Measurements from ENCODE around the gene C1RL. TPM values are rescaled to one million over a fixed set of nuclear protein-coding genes. Genes with fewer than 3 reads are reported as not detected.

C1RL gene
- total and polyA plus RNA-seq, 12 donors, result 4.5 to 24.9 (median 8.1) TPM

DNA sequence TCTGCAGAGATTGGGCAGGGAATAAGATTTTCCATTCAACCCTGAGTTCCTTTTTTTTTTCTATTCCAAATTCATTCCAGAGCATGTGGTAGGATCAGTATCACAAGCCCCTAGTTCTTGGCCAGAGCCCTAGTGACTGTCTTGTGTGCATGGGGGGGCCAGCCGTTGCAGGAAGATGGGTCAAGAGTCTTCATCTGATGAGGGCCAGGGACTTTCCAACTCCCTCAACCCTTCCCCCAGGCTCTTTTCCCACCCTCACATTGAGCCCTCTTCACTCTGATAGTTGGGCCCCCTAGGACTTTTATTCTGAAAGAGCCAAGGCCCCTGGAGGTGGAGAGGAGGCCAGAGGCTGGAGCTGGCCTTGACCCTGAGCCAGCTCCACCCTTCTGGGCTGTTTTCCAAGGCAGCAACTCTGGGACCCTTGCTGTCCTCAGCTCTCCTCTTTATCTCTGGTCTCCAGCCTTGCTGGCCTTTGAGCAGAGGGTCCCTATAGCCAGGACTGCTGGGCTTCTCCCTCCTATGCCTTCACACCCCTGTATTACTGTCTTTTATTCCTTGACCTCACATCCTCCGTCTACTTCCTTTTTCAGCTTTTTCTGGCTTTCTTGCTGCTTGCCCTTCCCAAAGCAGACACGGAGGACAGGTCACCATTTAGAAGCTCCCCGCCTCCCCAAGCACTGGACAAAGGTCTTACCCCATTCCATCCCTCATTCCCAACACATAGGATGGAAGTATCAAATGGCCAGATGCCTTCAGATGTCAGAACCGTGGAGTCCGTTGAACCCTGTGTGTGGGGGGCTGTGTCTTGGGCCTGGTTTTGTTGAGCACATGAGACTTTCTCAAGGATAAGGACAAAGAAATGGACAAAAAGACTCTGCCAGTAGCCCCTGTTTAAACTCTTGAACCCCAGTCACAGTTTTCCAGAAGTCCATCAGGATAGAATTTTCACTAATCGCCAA lies 14.1 kb upstream of the C1RL start:
- Histone ChIP-seq H3K27ac (peak overlapping the region in 7 of 10 donors; percentile 23 to 67 (median 45)), H3K4me1 (peaks cover 0 to 22% (median 15%) of the 10 kb centered on the region in 9 donors), H3K27me3 (no peaks in the 10 kb centered on the region), H3K36me3 (peaks cover 0 to 2% (median 0%) of the 10 kb centered on the region in 9 donors), H3K9me3 (no peaks in the 10 kb centered on the region), H3K4me3 (no peak overlapping the region)
- peak; percentile 46 to 72 (median 58) for ATAC-seq
- peak in 1 of 2 donors; percentile 62 for DNase-seq
- WGBS, 2 donors, result 55 to 58% methylated on average over 7 of the region's 7 CpGs
- TF ChIP-seq, protein P1, sequence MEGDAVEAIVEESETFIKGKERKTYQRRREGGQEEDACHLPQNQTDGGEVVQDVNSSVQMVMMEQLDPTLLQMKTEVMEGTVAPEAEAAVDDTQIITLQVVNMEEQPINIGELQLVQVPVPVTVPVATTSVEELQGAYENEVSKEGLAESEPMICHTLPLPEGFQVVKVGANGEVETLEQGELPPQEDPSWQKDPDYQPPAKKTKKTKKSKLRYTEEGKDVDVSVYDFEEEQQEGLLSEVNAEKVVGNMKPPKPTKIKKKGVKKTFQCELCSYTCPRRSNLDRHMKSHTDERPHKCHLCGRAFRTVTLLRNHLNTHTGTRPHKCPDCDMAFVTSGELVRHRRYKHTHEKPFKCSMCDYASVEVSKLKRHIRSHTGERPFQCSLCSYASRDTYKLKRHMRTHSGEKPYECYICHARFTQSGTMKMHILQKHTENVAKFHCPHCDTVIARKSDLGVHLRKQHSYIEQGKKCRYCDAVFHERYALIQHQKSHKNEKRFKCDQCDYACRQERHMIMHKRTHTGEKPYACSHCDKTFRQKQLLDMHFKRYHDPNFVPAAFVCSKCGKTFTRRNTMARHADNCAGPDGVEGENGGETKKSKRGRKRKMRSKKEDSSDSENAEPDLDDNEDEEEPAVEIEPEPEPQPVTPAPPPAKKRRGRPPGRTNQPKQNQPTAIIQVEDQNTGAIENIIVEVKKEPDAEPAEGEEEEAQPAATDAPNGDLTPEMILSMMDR (IDR thresholded peaks at IDR 0.05), result no peak
- intact Hi-C loops (cut with DNase I), result no loop called here

DNA sequence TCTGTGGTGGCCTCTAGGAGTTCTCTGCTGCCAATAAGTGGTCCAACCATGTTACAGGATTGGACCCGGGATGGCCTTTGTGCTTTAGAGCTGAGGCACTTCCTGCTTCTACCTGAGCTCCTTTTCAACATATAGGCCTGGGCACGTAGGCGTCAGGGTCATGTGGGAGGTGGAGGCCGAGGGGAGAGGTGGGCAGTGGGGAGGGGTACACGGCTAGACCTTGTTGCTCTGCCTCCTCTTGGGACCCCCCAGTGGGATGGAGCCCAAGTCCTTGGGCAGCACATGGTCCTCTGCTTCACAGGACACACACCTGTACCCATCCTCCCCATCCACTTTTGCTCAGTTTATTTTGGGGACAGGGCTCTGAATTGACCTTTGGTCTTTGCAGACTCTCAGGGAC lies 12.3 kb upstream of the C1RL start:
- Histone ChIP-seq H3K27me3 (no peaks in the 10 kb centered on the region), H3K27ac (peak overlapping the region in 1 of 10 donors; percentile 38), H3K36me3 (peaks cover 0 to 18% (median 0%) of the 10 kb centered on the region in 9 donors), H3K4me1 (peaks cover 0 to 19% (median 15%) of the 10 kb centered on the region in 9 donors), H3K9me3 (no peaks in the 10 kb centered on the region), H3K4me3 (no peak overlapping the region)
- 85 to 87% methylated on average over 5 of the region's 5 CpGs for WGBS, 2 donors
- intact Hi-C loops (cut with DNase I), result no loop called here
- DNase-seq, result no peak
- ATAC-seq, result no peak
- TF ChIP-seq, protein P1 (IDR thresholded peaks at IDR 0.05), result no peak

DNA sequence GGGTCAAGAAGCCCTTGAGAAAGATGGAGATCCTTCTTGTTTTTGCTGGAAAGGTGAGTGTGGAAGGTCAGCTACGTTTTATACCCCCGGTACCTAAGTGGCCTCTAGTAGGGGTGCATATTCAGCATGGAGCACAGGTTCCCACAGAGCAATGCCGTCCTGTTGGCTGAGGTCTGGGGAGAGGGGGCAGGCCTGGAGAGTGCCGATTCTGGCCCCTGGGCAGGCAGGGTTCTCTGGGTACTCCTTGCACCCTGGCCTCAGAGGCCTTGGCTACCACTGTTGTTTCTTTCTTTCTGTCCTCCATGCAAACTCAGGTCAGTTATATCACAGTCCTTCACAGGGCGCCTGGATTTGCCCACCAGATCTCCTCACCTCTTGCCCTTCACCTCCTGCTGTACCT lies 11.2 kb upstream of the C1RL start:
- TF ChIP-seq, protein P1 (IDR thresholded peaks at IDR 0.05), result no peak
- 93% methylated on average over 5 of the region's 5 CpGs for WGBS, 2 donors
- ATAC-seq, result no peak
- intact Hi-C loops (cut with DNase I), result no loop called here
- no peak overlapping the region for H3K4me3 ChIP-seq
- peaks cover 0 to 19% (median 15%) of the 10 kb centered on the region in 9 donors for H3K4me1 ChIP-seq
- no peak for DNase-seq
- H3K27me3 ChIP-seq, result no peaks in the 10 kb centered on the region
- no peak overlapping the region for H3K27ac ChIP-seq
- H3K36me3 ChIP-seq, result peaks cover 0 to 29% (median 0%) of the 10 kb centered on the region in 9 donors
- no peaks in the 10 kb centered on the region for H3K9me3 ChIP-seq

DNA sequence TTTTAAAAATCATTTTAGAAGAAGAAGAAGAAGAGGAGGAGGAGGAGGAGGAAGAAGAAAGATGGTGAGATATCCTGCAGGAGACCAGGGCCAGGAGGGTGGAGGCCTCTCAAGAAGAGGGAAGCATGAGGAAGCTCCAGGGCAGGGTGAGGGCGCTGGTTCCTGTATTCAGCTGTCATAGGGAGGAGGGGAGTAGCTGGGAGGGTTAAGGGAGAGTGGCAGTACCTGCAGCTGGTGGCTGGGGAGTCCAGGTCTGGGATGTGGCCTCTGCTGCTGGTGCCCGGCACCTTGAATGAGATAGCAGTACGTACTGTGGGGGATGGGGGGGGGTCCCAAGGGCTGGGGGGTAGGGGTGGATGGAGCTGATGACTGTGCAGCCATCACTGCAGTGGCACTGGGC lies 9.9 kb upstream of the C1RL start:
- Histone ChIP-seq H3K4me3 (no peak overlapping the region), H3K4me1 (peaks cover 0 to 18% (median 12%) of the 10 kb centered on the region in 9 donors), H3K36me3 (peaks cover 0 to 40% (median 0%) of the 10 kb centered on the region in 9 donors), H3K27ac (no peak overlapping the region), H3K9me3 (no peaks in the 10 kb centered on the region), H3K27me3 (no peaks in the 10 kb centered on the region)
- intact Hi-C loops (cut with DNase I), result loop anchor here in 2 of 10 donors (10.0 kb wide), 2 partner anchors 164 to 174 kb away; partner anchors contain the start of genes C12orf57 (in 1 of the 2), PTPN6 (in 1 of the 2) and RNU7-1 (in 1 of the 2)
- 71 to 89% methylated on average over 3 of the region's 3 CpGs for WGBS, 2 donors
- no peak for ATAC-seq
- no peak for DNase-seq
- TF ChIP-seq, protein P1 (IDR thresholded peaks at IDR 0.05), result no peak

Data from heart right ventricle (tissue), 16 donors.